ENCODE results near the gene CRYGD.
"Not testable (repeated sequence)": the region's sequence is repeated elsewhere in the genome, so short reads cannot be mapped to it uniquely, and the experiment has no call there.

The CRYGD gene

GRCh38 chr2:208112969-208113368, 11.4 kb downstream of the CRYGD start:
- TF ChIP-seq CTCF (IDR thresholded peaks at IDR 0.05; ENCODE audit: low read depth, low read length, missing control alignments) = no peak
- H3K4me3 ChIP-seq (ENCODE audit: low read depth, low read length) = no peak overlapping the region
- DNase-seq (ENCODE audit: low read depth) = no peak

GRCh38 chr2:208112273-208112745, 12.0 kb downstream of the CRYGD start:
- H3K4me3 ChIP-seq (ENCODE audit: low read depth, low read length); DNase-seq (ENCODE audit: low read depth): not testable (repeated sequence)

- no peak for TF ChIP-seq CTCF (IDR thresholded peaks at IDR 0.05; ENCODE audit: low read depth, low read length, missing control alignments)
- no peak for DNase-seq (ENCODE audit: low read depth)
- H3K4me3 ChIP-seq (ENCODE audit: low read depth, low read length) = no peak overlapping the region
These were observed 20.7 kb downstream of the CRYGD start for GRCh38 chr2:208103616-208104015.

- DNase-seq (ENCODE audit: low read depth) = no peak
- no peak overlapping the region for H3K4me3 ChIP-seq (ENCODE audit: low read depth, low read length)
- no peak for TF ChIP-seq CTCF (IDR thresholded peaks at IDR 0.05; ENCODE audit: low read depth, low read length, missing control alignments)
These were observed 22.4 kb downstream of the CRYGD start for GRCh38 chr2:208101716-208102631.

GRCh38 chr2:208099682-208100470, 24.4 kb downstream of the CRYGD start:
- TF ChIP-seq CTCF (IDR thresholded peaks at IDR 0.05; ENCODE audit: low read depth, low read length, missing control alignments) = no peak

GRCh38 chr2:208098701-208099100, 25.6 kb downstream of the CRYGD start:
- not testable (repeated sequence) for DNase-seq (ENCODE audit: low read depth); H3K4me3 ChIP-seq (ENCODE audit: low read depth, low read length)

More at GRCh38 chr2:208099682-208100470, 24.4 kb downstream of the CRYGD start:
- no peak for DNase-seq (ENCODE audit: low read depth)
- H3K4me3 ChIP-seq (ENCODE audit: low read depth, low read length) = no peak overlapping the region

GRCh38 chr2:208098267-208098666, 26.1 kb downstream of the CRYGD start:
- no peak overlapping the region for H3K4me3 ChIP-seq (ENCODE audit: low read depth, low read length)
- DNase-seq (ENCODE audit: low read depth) = no peak
- no peak for TF ChIP-seq CTCF (IDR thresholded peaks at IDR 0.05; ENCODE audit: low read depth, low read length, missing control alignments)
